GM13977 (cell line): ENCODE data around the gene GNAQ.
"Not testable (repeated sequence)": the region's sequence is repeated elsewhere in the genome, so short reads cannot be mapped to it uniquely, and the experiment has no call there.

Experiments
- DNase-seq: peaks from one replicate; pipeline ENCODE4 v3.0.0; 2012; ENCODE audit warnings: low spot score
- CTCF ChIP-seq: IDR thresholded peaks from 2 replicates; pipeline ENCODE4 v1.5.1; 2012; ENCODE audit warnings: mild to moderate bottlenecking, control low read depth; ENCODE audit not compliant: insufficient read depth; ENCODE audit errors: extremely low read depth, missing control alignments
- in situ Hi-C: fragments of 300-500 bp; cut with MboI; formaldehyde crosslinking; loops from one replicate; pipeline ENCODE4 v1.12.0; 2022; ENCODE audit warnings: low sequenced_read_pairs, low pct_unique_long_range_greater_than_20kb, mixed read lengths, inconsistent platforms; ENCODE audit not compliant: unreplicated experiment

GNAQ gene

GRCh38 chr9:77879437-77879943 lies 152.1 kb downstream of the GNAQ start:
- DNase-seq = no peak
- in situ Hi-C loops = no loop called here

GRCh38 chr9:77878793-77879192 lies 152.8 kb downstream of the GNAQ start:
- in situ Hi-C loops = not testable (repeated sequence)

More at GRCh38 chr9:77879437-77879943, 152.1 kb downstream of the GNAQ start:
- TF ChIP-seq CTCF = no peak

GRCh38 chr9:77877976-77878375 lies 153.6 kb downstream of the GNAQ start:
- DNase-seq = no peak
- no peak for TF ChIP-seq CTCF
- in situ Hi-C loops = no loop called here

More at GRCh38 chr9:77878793-77879192, 152.8 kb downstream of the GNAQ start:
- DNase-seq = not testable (repeated sequence)

- in situ Hi-C loops = no loop called here
- DNase-seq = no peak
- no peak for TF ChIP-seq CTCF
These were observed 155.0 kb downstream of the GNAQ start for GRCh38 chr9:77876590-77876989.

- in situ Hi-C loops = no loop called here
- no peak for DNase-seq
- no peak for TF ChIP-seq CTCF
These were observed 155.5 kb downstream of the GNAQ start for GRCh38 chr9:77876091-77876490.

GRCh38 chr9:77872863-77873262 lies 158.7 kb downstream of the GNAQ start:
- DNase-seq = no peak
- in situ Hi-C loops = no loop called here
- TF ChIP-seq CTCF = no peak

- in situ Hi-C loops = no loop called here
- TF ChIP-seq CTCF = no peak
- DNase-seq = no peak
These were observed 159.4 kb downstream of the GNAQ start for GRCh38 chr9:77872177-77872576.
